ENCODE data around the gene SMCHD1.
"Not testable (repeated sequence)": the region's sequence is repeated elsewhere in the genome, so short reads cannot be mapped to it uniquely, and the experiment has no call there.

Gene SMCHD1

DNA sequence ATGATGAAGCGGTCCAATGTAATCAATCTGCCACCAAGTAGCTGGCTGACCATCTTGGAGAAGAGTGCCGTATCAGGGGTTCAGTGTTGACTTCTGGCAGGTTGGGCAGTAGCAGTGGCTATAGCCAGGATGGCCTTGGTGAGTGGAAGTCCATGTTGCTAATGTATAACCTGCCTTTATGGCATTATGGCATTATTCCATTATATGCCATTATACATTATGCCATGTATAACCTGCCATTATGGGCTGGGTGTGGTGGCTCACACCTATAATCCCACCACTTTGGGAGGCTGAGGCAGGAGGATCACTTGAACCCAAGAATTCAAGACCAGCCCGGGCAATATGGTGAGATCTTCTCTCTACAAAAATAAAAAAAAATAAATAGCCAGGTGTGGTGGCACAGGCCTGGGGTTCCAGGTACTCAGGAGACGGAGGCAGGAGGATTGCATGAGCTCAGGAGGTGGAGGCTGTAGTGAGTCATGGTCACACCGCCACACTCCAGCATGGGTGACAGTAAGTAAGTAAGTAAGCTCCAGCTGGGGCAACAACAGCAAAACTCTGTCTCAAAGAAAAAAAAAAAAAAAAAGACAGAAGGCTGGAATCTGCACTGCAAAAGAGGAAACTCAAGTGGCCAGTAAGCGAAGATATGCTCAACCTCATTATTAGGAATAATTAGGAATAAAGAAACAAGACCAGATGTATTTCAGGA, 166.8 kb downstream of the SMCHD1 start:
- DNase-seq: no peak

DNA sequence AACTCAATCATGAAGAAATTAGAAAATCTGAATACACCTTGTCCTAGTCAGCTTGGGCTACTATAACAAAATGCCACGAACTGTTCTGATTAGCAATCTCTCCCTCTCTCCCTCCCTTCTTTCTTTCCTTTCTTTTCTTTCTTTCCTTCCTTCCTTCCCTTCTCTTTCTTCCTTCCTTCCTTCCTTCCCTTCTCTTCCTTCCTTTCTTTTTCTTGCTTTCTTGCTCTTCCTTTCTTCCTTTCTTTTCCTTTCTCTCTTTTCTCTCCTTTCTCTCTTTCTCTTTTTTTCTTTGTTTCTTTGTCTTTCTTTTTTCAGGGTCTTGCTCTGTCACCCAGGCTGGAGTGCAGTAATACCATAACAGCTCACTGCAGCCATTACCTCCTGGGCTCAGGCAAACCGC, 167.7 kb downstream of the SMCHD1 start:
- no peak for DNase-seq

DNA sequence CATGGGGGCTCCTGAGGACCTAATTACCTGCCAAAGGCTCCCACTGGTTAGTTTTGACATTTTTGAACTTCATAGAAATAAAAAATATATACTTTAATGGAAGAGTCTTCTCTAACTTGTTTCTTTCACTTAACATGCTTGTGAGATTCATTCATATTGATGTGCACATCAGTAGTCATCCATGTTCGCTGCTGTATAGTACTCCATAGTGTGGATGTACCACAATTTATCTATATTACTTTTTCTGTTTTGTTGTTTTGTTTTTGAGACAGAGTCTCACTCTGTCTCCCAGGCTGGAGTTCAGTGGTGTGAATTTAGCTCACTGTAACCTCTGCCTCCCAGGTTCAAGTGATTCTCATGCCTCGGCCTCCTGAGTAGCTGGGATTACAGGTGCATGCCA, 168.4 kb downstream of the SMCHD1 start:
- DNase-seq: no peak

DNA sequence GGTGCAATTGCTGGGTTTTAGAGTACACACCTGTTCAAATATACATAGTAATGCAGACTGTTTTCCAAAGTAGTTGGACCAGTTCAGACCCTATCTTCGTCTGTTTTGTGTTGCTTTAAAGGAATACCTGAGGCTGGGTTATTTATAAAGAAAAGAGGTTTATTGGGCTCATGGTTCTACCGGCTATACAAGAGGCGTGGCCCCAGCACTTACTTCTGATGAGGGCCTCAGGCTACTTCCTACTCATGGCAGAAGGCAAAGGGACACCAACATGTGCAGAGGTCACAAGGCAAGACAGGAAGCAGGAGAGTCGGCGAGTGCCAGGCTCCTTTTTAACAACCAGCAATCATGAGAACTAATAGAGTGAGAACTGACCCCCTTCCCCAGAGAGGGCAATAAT, 169.3 kb downstream of the SMCHD1 start:
- no peak for DNase-seq

DNA sequence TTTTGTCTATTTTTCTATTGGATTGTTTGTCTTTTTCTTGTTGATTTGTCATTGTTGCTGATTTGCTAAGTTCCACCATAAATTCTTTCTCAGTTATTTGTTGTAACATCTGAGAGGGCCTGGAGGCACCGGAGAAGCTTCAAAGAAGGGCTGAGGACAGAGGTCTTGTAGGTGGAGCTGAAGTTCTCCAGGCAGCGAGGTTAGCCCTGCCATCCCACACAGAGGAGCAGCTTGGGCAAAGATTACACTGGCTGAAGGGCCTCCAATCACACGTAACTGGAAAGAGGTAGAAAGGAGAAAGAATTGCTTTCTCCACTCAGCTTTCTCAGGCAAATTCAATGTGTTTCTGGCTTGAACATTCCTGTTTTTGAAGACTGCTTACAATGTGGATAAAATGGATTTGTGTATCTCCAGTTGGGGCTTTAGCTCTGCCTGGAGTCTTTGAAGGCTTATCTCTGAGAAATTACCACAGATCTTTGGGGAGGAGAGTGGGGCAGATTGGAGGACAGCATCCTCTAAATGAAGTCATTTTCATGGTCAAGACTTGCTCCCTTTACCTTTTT, 170.2 kb downstream of the SMCHD1 start:
- DNase-seq: no peak

DNA sequence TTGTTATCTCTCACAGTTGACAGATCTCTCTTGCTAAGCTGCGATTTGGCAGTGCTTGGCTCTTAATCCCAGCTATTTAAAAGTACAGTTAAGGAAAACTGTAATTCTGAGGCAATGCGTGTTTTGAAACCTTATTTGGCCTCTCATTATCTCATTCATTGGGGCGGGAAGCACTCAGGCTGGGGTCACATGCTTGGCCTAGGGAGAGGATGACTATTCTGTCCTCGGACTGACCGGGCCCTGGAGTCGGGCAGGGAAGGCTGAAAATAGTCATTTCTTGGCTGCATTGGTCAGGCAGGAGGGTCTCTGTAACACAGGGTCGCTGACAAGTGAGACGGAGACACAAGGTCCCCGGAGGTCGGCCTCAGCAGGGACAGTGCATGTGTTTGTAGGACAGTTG, 171.1 kb downstream of the SMCHD1 start:
- no peak for DNase-seq

DNA sequence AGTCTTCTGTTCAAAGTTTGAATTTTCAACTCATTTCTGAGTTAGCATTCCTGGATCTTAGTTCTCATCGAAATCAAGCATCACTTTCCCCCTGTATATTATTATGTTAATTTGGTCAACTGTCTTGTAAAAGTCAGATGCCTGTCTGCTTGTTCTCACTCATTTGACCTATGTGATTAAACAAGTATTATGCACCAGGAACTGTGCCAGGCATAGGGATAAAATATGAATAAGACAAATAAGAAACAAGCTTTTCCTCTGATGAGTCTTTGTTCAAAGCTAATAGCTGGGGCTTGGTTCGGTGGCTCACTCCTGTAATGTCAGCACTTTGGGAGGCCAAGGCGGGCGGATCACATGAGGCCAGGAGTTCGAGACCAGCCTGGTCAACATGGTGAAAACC, 171.5 kb downstream of the SMCHD1 start:
- no peak for DNase-seq

DNA sequence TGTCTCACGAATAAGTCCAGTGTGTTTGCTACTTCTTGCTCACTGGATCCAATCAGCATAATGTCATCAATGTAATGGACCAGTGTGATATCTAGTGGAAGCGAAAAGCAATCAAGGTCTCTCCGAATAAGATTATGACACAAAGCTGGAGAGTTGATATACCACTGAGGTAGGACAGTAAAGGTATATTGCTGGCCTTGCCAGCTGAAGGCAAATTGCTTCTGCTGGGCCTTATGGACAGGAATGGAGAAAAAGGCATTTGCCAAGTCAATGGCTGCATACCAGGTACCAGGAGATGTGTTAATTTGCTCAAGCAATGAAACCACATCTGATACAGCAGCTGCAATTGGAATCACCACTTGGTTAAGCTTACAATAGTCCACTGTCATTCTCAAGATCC, 180.6 kb downstream of the SMCHD1 start:
- not testable (repeated sequence) for DNase-seq

DNA sequence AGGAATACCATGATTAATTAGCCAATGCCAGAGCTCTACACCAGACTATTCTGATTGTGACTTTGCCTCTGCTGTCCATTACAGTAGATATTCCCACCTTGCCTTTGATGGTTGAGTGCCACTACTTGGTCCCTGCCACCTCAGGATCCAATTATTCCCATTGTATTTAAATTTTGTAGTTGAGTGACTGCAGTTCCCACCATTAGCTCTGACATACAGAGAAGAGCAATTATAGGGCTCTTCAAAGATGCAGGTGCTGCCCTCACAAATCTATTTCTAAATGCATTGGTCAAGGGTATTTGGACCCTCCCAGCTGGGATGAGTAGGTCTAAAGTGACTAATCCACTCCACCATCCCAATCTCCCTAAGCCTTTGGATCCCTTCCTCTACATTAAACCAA, 181.8 kb downstream of the SMCHD1 start:
- not testable (repeated sequence) for DNase-seq

DNA sequence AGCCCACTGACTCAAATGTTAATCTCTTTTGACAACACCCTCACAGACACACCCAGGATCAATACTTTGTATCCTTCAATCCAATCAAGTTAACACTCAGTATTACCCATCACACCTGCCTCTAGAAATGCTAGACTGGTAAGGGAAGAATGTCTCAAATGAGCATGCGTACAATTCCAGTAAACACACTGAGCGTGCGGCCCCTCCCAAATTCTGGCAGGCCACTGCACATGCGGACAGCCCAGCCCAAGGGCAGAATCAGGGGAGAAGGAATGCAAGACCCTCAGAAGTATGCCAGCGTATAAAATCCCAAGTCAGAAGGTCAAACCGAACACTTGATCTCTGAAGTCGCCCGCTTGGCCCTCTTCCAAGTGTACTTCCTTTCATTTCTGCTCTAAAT, 183.7 kb downstream of the SMCHD1 start:
- no peak for DNase-seq

DNA sequence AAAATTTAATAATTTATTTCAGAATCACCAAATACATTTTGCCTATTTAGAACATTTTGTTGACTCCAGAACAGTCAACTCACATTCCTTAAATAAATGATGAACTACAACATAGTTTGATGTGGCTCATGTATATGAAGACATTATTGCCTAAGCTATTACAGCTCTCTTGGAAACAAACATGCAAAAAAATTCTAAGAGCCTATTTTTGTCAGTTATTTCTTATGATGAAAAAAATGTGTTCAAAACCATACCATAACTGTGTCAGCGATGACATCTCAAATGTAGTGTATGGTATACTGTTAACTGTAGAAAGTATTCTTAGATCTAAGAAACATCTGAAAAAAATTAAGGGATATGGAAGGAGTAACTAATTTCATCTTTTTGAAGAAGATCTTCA, 185.0 kb downstream of the SMCHD1 start:
- no peak for DNase-seq

DNA sequence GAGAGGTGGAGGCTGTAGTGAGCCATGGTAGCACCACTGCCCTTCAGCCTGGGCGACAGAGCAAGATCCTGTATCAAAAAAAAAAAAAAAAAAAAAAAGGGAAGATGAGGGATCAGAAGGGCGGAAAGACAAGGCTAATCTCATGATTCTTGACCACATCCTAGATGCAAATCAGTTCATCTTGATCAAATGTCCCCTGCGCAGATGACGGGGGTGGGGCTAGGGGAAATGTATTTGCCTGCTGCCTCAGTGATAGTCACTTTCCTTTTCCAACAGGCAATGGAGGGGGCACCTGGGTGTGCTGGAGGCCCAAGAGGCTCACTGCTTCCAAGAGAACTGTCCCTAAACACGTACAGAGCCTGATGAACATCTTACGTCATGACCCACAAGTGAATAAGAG, 187.6 kb downstream of the SMCHD1 start:
- no peak for DNase-seq

DNA sequence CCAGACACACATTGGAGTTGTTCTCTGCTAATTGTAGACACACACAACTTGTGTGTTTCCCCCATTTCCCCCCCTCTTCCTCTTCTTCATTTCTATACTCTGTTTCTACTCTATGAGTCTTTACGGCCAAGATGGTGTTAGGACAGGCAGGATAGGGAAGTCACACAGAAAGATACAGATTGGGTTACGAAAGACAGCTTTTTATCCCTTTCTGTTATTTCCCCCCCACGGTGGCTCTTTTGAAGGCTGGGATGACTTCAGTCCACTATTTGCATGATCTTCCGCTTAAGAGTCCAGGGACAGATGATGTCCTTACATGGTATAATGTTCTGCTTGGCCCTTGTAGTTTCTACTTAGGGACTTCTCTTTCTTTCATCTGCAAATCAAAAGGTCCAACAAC, 189.6 kb downstream of the SMCHD1 start:
- DNase-seq: peak; percentile 15

DNA sequence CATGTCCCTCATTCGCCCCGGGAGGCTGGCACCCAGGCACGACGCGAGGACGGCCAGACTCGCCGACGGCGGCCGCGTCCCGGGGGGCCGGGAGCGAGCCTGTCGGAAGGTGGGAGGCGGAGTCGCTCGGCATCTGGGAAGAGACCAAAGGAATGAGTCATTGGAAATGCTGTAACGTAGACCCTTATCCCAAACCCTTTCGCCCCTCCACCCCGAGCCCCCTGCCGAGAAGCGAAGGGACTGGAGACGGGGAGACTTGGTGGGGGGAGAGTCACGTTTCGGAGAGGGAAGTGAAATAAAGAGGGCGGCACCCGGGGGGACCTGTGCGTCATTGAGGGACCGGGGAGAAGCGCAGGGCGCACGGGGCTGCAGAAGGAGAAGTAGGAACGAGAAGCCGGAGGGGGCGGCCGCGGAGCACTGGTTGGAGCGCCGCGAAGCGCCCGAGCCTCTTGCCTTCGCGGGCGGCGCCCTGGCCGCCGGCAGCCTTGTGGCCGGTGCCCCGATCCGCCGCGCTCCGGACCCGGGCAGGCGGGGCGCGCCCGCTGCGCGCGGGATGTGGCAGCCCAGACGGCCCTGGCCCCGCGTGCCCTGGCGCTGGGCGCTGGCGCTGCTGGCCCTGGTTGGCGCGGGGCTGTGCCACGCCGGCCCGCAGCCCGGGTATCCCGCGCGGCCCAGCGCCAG, 191.2 kb downstream of the SMCHD1 start, which contains the start of gene EMILIN2:
Gene EMILIN2 (plus strand): TSS at position 371 of the 681 bp plus-strand sequence. CDS start 183 bp downstream, at position 554.
- peak; percentile 52 for DNase-seq

DNA sequence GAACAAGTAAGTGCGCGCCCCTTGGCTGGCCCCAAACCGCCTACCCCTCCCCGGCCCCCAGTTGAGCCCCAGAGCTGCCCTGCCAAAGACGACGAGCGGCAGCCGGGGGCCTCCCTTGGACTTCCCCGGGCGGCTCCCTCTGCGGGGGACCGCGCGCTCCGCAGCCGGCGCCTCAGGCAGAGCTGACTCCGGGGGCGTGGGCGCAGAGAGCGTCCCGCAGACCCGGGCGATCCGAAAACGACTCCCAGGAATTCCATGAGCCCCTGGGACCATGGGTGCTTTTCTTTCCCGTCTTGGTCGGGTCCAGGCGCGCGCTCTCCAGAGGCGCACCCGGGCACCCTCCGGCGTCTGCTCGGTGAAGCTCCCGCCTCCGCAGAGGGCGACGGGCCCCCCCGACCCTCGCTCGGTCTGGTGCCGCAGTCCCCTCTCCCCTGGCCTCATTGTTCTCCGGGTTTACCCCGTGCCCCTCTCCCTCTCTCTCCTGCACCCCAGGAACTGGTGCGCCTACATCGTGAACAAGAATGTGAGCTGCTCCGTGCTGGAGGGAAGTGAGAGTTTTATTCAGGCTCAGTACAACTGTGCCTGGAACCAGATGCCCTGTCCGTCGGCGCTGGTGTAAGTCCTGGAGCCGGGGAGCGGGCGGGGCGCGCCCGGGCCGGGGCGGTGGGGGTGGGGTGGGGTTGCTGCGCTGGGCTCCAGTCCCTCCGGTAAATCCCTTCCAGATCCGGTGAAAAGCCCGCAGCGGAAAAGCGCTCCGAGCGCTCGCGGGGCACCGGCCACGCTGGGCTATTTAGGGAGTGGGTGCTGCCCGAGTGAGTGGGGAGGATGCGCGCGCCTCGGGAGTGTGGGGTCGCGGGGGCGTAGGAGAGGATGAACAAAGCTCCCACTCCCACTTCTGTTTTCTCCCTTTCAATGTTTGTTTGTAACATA, 192.1 kb downstream of the SMCHD1 start:
- peak; percentile 22 for DNase-seq

DNA sequence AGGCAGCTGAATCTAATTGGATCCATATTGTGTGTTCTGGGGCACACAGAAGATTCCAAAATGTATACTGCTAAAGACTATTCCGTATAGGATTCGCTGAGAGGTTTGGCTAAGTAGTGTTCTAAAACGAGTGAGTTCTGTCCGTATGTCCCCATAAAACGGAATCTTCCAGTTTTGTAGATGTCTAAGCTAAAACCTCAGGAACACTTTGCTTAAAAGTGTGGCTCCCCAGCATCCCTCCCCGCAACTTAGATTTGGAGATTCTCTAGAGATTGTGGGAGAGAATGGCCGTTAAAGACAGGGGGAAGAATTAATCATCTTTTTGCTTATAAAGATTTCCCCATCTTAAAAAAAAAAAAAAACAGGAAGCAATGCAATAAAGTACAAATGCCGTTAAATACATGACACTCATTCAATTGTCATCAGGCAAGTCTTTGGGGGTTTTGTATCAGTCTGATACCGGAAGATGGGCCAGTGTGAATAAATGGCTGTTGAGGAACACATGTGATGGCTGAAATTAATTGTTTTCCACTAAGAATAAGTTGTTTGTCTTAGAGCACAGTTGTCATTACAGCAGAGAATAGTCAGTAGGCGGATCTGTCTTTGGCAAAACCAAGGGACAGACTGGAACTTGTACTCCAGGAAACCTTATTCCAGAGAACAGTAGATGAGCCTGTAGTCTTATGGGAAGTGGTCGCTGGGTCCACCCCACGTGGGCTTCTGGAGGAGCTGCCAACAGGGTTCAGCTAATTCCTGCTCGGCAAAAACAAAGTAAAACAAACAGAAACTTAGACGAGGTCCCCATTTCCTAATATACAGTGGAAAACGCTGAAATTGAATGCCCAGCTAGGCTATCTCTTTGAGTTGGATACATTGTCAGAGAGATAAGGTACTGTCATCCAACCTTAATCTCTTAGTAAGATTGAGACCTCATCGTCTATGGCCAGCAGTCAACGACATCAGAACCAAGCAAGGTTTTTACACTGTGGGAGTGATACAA, 193.0 kb downstream of the SMCHD1 start:
- no peak for DNase-seq

DNA sequence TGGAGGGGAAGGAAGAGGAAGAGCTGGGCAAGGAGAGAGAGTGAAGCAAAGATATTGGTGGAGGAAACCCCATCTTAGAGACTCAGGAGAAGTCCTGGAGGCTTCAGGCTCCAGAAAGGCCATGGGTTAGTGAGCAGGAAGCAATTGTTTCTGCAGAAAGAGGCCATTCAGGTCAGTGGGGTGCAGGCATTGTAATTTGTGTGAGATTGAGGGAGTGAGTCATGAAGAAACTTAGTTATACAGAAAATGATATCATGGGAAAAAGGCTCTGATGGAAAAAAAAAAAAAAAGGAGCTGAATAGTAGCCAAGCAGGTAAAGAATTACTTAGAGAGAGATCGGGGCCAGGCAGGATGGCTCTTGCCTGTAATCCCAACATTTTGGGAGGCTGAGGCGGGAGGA, 195.3 kb downstream of the SMCHD1 start:
- DNase-seq: no peak

DNA sequence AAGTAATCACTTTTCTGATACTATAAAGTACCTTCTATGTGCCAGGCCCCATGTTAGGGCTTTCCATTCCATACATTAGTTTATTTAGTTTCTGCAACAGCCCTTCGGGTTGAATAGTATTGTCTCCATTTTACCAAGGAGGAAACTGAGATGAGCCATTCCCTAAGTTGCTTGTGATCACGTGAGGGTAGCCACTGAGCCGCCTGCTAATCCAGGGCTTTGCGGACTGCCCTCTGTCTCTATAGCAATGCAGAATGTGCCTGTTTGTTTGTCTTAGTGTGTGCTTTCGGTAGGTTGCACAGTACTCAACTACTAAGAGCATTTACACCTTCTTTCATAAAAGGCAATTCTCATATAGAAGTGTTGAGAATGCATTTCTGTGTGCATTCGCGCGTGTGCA, 196.2 kb downstream of the SMCHD1 start:
- no peak for DNase-seq

DNA sequence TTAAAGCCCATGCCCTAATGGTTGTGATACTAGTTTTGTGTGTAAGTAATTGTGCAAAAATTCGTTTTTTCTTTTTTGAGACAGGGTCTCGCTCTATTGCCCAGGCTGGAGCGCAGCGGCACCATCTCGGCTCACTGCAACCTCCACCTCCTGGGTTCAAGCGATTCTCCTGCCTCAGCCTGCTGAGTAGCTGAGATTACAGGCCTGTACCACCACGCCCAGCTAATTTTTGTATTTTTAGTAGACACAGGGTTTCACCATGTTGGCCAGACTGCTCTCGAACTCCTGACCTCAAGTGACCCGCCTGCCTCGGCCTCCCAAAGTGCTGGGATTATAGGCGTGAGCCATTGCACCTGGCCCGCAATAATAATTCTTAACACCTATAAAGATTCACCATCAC, 196.9 kb downstream of the SMCHD1 start:
- not testable (repeated sequence) for DNase-seq

DNA sequence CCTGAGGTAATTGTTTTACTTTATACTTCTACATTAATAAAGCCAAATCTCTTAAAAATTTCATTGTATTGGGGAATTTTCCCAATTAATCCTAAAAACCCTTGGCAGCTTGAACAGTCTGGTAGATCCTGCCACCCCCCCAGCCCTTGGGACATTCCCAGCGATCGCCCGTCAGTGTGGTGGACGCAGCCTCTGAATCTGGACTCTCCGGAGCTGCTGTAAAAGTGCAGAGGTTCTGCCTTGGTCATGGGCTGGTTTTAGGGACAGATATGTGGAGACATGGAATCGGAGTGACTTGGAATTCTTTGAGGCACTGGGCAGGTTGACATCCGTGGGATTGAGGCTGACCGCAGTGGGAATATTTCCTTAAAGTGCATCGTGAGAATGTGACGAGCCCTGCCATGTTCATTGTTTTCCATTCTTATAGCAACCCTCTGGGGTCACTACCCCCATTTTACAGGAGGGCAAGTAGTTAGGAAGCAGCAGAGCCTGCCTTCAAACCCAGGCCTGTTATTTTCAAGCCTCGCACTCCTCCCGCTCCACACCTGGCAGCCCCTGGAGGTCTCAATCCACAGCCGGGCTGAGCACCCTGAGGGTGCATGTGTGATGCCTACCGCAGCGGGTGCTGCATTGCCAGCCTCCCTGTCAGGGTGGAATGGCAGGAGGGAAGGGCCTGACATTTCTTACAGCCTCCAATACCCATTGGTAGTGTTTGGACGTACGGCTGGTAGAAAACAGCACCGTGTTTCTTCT, 197.8 kb downstream of the SMCHD1 start:
- no peak for DNase-seq

All from CD4-positive, alpha-beta T cell treated with Interleukin-21 for 1 hour (primary cell).